Measurements from ENCODE around the gene IL37. TPM values are rescaled to one million over a fixed set of nuclear protein-coding genes. Genes with fewer than 3 reads are reported as not detected.
A peak's percentile ranks its signal among the peaks of the same experiment; 100 is the strongest.

IL37 gene
- total RNA-seq, 1 experiment from 2014 or later: 2.6 TPM

DNA sequence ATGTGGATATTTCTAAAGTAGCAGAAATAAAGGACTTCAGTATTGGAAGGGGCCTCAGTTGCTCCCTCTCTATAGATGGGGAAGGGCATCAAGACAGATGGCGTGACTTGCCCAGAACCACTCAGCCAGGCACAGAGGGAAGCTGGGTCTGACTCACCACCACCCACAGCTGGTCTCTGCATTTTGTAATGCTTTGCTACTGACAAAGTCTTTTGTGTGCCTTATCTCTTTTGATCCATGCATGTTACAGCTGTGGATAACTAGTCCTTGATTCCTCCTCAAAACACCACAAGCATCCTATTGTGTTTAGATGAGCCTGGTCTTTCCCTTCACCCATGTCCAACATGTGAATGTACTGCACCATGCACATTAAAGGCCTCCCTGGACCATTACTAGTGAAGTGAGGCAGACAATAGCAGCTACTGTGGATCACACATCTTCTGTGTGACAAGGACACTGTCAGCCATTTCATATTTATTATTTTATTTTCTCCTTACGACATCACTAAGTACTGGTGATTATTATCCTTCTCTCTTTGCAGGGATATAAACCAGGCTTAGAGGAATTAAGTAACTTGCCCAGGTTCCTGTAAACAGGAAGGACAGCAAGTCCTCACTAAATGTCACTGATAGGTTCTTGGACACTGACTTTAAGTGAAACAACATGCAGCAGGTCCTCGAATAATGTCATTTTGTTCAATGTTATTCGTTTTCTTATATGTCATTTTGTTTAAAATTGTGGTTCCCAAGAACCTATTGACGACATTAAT, 29.6 kb upstream of the IL37 start:
- peak; percentile 60 for ATAC-seq
- peak; percentile 85 for DNase-seq
- Histone ChIP-seq H3K4me2 (ENCODE audit: low read length) (peak overlapping the region; percentile 54; the same call in 1 of the 2 replicates), H3K9me2 (replicated peaks; ENCODE audit: low read length) (no peaks in the 10 kb centered on the region), H3K9ac (ENCODE audit: low read length) (peak overlapping the region; percentile 85), H3K36me3 (ENCODE audit: low read depth, low read length) (no peaks in the 10 kb centered on the region), H3K9me3 (ENCODE audit: low read length) (no peaks in the 10 kb centered on the region), H3F3A (ENCODE audit: low read length, unreplicated experiment) (no peaks in the 10 kb centered on the region), H3K27me3 (ENCODE audit: low read length) (no peaks in the 10 kb centered on the region), H3K79me2 (ENCODE audit: low read length) (no peaks in the 10 kb centered on the region), H3K4me1 (ENCODE audit: insufficient read depth, low read length) (peaks cover 53% of the 10 kb centered on the region), H2AFZ (ENCODE audit: low read length) (no peak overlapping the region), H4K20me1 (ENCODE audit: low read length) (no peaks in the 10 kb centered on the region), H3K27ac (ENCODE audit: low read length) (peak overlapping the region; percentile 99), H3K4me3 (ENCODE audit: low read length) (no peak overlapping the region)
- ChIA-PET POLR2A (ENCODE audit: unreplicated experiment) (no interaction called here), CTCF (no interaction called here)
- intact Hi-C loops (cut with micrococcal nuclease): loop anchor here (1.0 to 2.0 kb wide), 3 partner anchors 45 to 133 kb away; partner anchors contain the start of gene IL1B
- no TSS peak for BruUV-seq (replicated peaks)
- no peak for TF ChIP-seq EZH2phosphoT487 (IDR thresholded peaks at IDR 0.05; ENCODE audit: borderline replicate concordance, low read length)
- TF ChIP-seq EZH2 (IDR thresholded peaks at IDR 0.05; ENCODE audit: low read length, unreplicated experiment): no peak
- TF ChIP-seq, protein P1, sequence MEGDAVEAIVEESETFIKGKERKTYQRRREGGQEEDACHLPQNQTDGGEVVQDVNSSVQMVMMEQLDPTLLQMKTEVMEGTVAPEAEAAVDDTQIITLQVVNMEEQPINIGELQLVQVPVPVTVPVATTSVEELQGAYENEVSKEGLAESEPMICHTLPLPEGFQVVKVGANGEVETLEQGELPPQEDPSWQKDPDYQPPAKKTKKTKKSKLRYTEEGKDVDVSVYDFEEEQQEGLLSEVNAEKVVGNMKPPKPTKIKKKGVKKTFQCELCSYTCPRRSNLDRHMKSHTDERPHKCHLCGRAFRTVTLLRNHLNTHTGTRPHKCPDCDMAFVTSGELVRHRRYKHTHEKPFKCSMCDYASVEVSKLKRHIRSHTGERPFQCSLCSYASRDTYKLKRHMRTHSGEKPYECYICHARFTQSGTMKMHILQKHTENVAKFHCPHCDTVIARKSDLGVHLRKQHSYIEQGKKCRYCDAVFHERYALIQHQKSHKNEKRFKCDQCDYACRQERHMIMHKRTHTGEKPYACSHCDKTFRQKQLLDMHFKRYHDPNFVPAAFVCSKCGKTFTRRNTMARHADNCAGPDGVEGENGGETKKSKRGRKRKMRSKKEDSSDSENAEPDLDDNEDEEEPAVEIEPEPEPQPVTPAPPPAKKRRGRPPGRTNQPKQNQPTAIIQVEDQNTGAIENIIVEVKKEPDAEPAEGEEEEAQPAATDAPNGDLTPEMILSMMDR (conservative IDR thresholded peaks at IDR 0.05; ENCODE audit: low read depth, low read length): no peak

DNA sequence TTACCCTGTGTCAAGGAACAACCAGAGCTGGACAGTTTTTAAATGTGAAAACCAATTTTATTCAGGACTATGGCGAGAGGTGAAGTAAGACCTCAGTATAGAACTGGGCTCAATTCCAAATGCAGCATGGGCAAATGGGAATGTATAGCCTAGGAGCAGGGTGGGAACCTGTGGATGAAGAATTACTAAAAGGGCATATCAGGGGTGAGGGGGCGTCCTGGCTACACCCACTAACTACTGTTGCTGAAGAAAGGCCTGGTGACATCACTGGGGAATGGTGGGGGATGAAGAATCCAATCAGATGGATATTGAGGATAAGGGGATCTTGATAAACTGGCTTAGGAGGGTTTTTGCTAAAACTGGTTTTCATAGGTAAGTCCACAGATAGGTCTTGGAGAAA, 27.3 kb upstream of the IL37 start:
- CTCF ChIA-PET: no interaction called here
- Histone ChIP-seq H3K9me3 (ENCODE audit: low read length) (no peaks in the 10 kb centered on the region), H4K20me1 (ENCODE audit: low read length) (no peaks in the 10 kb centered on the region), H3K9me2 (replicated peaks; ENCODE audit: low read length) (no peaks in the 10 kb centered on the region), H3K36me3 (ENCODE audit: low read depth, low read length) (no peaks in the 10 kb centered on the region), H3K4me2 (ENCODE audit: low read length) (no peak overlapping the region), H3K79me2 (ENCODE audit: low read length) (no peaks in the 10 kb centered on the region), H3K4me3 (ENCODE audit: low read length) (no peak overlapping the region), H3K9ac (ENCODE audit: low read length) (no peak overlapping the region), H3K27ac (ENCODE audit: low read length) (no peak overlapping the region), H2AFZ (ENCODE audit: low read length) (no peak overlapping the region), H3K27me3 (ENCODE audit: low read length) (no peaks in the 10 kb centered on the region), H3F3A (ENCODE audit: low read length, unreplicated experiment) (no peaks in the 10 kb centered on the region), H3K4me1 (ENCODE audit: insufficient read depth, low read length) (peaks cover 41% of the 10 kb centered on the region)
- DNase-seq (no peak), ATAC-seq (no peak)
- intact Hi-C loops (cut with micrococcal nuclease): no loop called here
- POLR2A ChIA-PET (ENCODE audit: unreplicated experiment): no interaction called here
- TF ChIP-seq, protein P1 (conservative IDR thresholded peaks at IDR 0.05; ENCODE audit: low read depth, low read length): no peak
- no peak for TF ChIP-seq EZH2phosphoT487 (IDR thresholded peaks at IDR 0.05; ENCODE audit: borderline replicate concordance, low read length)
- TF ChIP-seq EZH2 (IDR thresholded peaks at IDR 0.05; ENCODE audit: low read length, unreplicated experiment): no peak
- no TSS peak for BruUV-seq (replicated peaks)

Data from PC-3 (cell line).